Lung (tissue), 12 donors: Measurements from ENCODE around the gene CLEC20A. TPM values are rescaled to one million over a fixed set of nuclear protein-coding genes. Genes with fewer than 3 reads are reported as not detected.

Source experiments
- ATAC-seq: fragments of 200-7000 bp; cut with Tn5 transposase; one replicate; pipeline ENCODE4 v1.9.1; 2020; ENCODE audit warnings: moderate number of reproducible peaks; ENCODE audit not compliant: insufficient read depth, low FRiP score
- DNase-seq, 3 donors: peaks; one replicate each; pipeline ENCODE4 v3.0.0-alpha.2; 2013 to 2017
- H3K27ac ChIP-seq, 2 donors: one replicate each; pipeline ENCODE4 v1.5.1; 2013; ENCODE audit warnings: mild to moderate bottlenecking in 2 of 2, moderate library complexity in 2 of 2, control low read depth in 1 of 2, inconsistent platforms in 1 of 2, low read depth in 1 of 2, low read length in 1 of 2
- H3K27me3 ChIP-seq, 3 donors: one replicate each; pipeline ENCODE4 v1.5.1; 2013; ENCODE audit warnings: low read length in 2 of 3; ENCODE audit not compliant: control insufficient read depth in 3 of 3, insufficient read depth in 3 of 3
- H3K36me3 ChIP-seq, 4 donors: one replicate each; pipeline ENCODE4 v1.5.1; 2013; ENCODE audit warnings: low read length in 4 of 4, mild to moderate bottlenecking in 1 of 4, moderate library complexity in 1 of 4; ENCODE audit not compliant: control insufficient read depth in 4 of 4, insufficient read depth in 4 of 4
- H3K4me1 ChIP-seq, 5 donors: one replicate each; pipeline ENCODE4 v1.5.1; 2013; ENCODE audit warnings: low read length in 5 of 5, mild to moderate bottlenecking in 2 of 5, moderate library complexity in 1 of 5; ENCODE audit not compliant: control insufficient read depth in 5 of 5, insufficient read depth in 5 of 5
- H3K4me3 ChIP-seq: one replicate; pipeline ENCODE4 v1.5.1; 2013; ENCODE audit warnings: mild to moderate bottlenecking, control low read depth, moderate library complexity
- H3K9ac ChIP-seq, 2 donors: one replicate each; pipeline ENCODE4 v1.5.1; 2013; ENCODE audit warnings: low read length in 2 of 2, control low read depth in 1 of 2; ENCODE audit not compliant: insufficient read depth in 1 of 2
- H3K9me3 ChIP-seq, 4 donors: one replicate each; pipeline ENCODE4 v1.5.1; 2013; ENCODE audit warnings: low read length in 3 of 4, mild to moderate bottlenecking in 1 of 4, moderate library complexity in 1 of 4; ENCODE audit not compliant: control insufficient read depth in 4 of 4, insufficient read depth in 3 of 4
- WGBS, 2 donors: extraction: QIAGEN DNeasy Blood & Tissue Kit; methylation state at CpG; one replicate each; pipeline ENCODE4 v1.1.7; 2013; 5-methylcytosine and 5-hydroxymethylcytosine counted together
- polyA plus RNA-seq, 2 donors: library from polyadenylated mRNA; stranded (reverse); fragments of 200-250 nt; gene quantifications; one replicate each; pipeline ENCODE4 v1.2.1, GENCODE V29; 2013
- total RNA-seq, 2 donors: library from RNA; depleted of rRNA in 1 of 2; stranded (reverse); fragments of >200 nt in 1 of 2; gene quantifications; one replicate each; pipeline ENCODE4 v1.2.1, GENCODE V29; 2014 to 2021
- TF ChIP-seq, protein P1 (sequence below): IDR thresholded peaks from 2 replicates; pipeline ENCODE4 v1.5.1; 2012; ENCODE audit warnings: mild to moderate bottlenecking; ENCODE audit errors: control extremely low read depth, extremely low read depth
- donor health status: control.
- donor health status: control.
- donor health status: Bipolar disorder and iron deficiency.
- donor health status: healthy.
- donor health status: DM: yes; HTN: yes; CAD: no.

CLEC20A gene
- total and polyA plus RNA-seq, 4 donors, result 0.14 TPM; not detected in 3

DNA sequence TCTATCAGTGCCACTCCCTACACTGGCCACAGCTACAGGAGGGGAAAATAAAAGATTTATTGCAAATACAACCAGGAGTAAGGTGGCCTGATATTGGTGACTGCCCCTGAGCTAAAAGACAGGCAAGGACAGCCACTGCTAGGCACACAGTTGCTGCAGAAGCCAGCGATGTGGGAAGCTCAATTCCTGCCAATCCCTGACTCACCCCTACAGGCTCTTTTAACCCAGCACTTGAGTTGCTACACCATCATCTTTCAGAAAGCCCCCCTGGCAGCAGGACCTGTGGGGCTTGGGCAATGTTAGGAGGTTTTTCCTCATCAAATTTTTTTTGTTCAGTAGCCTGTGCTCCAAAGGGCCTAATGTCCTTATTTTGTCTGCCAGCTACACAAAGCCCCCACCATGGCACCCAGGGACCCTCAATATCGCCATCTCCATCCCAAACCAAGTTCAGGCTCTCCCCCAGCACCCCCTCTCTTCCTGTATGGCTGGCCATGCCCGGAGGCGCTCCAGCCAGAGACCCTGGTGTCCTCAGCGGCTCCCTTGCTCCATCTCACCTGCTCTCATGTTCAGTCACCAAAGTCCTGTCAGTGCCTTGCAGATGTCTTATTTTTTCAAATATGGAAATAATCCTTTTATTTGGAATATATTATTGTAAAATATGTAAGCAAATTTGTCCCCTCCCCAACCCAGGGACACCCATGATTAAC, 13.4 kb downstream of the CLEC20A start:
- Histone ChIP-seq H3K4me3 (no peak overlapping the region), H3K9ac (no peak overlapping the region), H3K36me3 (peaks cover 0 to 11% (median 2%) of the 10 kb centered on the region in 4 donors), H3K27ac (no peak overlapping the region), H3K9me3 (no peaks in the 10 kb centered on the region), H3K27me3 (no peaks in the 10 kb centered on the region), H3K4me1 (peaks cover 0 to 12% (median 6%) of the 10 kb centered on the region in 5 donors)
- ATAC-seq (no peak), DNase-seq (no peak)
- WGBS, 2 donors, result 91% methylated on average over 5 of the region's 5 CpGs
- TF ChIP-seq, protein P1, sequence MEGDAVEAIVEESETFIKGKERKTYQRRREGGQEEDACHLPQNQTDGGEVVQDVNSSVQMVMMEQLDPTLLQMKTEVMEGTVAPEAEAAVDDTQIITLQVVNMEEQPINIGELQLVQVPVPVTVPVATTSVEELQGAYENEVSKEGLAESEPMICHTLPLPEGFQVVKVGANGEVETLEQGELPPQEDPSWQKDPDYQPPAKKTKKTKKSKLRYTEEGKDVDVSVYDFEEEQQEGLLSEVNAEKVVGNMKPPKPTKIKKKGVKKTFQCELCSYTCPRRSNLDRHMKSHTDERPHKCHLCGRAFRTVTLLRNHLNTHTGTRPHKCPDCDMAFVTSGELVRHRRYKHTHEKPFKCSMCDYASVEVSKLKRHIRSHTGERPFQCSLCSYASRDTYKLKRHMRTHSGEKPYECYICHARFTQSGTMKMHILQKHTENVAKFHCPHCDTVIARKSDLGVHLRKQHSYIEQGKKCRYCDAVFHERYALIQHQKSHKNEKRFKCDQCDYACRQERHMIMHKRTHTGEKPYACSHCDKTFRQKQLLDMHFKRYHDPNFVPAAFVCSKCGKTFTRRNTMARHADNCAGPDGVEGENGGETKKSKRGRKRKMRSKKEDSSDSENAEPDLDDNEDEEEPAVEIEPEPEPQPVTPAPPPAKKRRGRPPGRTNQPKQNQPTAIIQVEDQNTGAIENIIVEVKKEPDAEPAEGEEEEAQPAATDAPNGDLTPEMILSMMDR, result no peak

DNA sequence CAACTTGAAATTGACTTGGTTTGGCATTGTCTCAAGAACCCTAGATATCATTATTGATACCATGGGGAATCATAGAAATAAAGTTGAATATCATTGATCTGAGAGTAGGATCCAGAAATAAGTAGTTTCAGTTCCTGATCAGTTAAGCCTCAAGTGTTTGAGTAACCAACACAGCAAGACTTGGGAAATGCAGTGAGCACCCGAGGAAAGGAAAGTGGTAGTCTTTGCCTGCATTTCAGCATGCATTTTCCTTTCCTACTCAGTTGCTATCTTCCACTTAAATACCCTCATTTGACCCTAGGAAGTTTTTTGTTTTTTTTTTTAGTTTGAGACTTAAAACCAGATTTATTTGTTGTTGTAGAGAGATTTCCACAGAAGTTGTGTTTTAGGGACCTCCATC, 18.9 kb downstream of the CLEC20A start:
- no peak overlapping the region for H3K27ac ChIP-seq
- no peaks in the 10 kb centered on the region for H3K9me3 ChIP-seq
- DNase-seq, result no peak
- no peaks in the 10 kb centered on the region for H3K4me1 ChIP-seq
- H3K4me3 ChIP-seq, result no peak overlapping the region
- TF ChIP-seq, protein P1, result no peak
- ATAC-seq, result no peak
- H3K36me3 ChIP-seq, result peaks cover 5 to 32% (median 15%) of the 10 kb centered on the region in 4 donors
- H3K27me3 ChIP-seq, result no peaks in the 10 kb centered on the region
- no peak overlapping the region for H3K9ac ChIP-seq
- WGBS, 2 donors, result 29 to 30% methylated on average over 1 of the region's 1 CpG

DNA sequence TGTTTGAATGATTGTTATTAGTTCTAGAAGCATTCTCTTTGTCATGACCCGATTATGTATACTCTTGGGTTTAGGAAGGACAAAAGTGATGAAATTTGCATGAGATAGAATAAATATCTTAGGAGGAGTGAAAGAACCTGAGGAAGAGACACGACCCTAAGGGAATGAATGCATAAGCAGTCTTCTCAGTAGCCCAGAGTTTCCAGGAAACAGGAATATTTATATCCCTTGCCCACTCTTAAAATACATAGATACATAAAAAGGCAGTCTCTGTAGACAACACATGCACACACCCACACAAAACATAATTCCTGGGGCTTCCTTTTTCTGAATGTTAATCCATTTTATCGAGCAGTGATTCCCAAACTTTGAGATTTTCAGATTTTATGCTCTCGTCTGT, 19.4 kb downstream of the CLEC20A start:
- TF ChIP-seq, protein P1, result no peak
- 85 to 88% methylated on average over 4 of the region's 4 CpGs for WGBS, 2 donors

More for the DNA sequence above, 19.4 kb downstream of the CLEC20A start:
- Histone ChIP-seq H3K27ac (no peak overlapping the region), H3K4me3 (no peak overlapping the region), H3K9me3 (no peaks in the 10 kb centered on the region), H3K27me3 (no peaks in the 10 kb centered on the region), H3K4me1 (no peaks in the 10 kb centered on the region), H3K36me3 (peaks cover 6 to 34% (median 17%) of the 10 kb centered on the region in 4 donors), H3K9ac (no peak overlapping the region)
- no peak for DNase-seq
- no peak for ATAC-seq
